Lower leg skin (tissue), 3 donors: ENCODE measurements around the gene TMEM184C.

Experiments
- POLR2A ChIP-seq, 2 donors: fragments of 450-650 bp; IDR thresholded peaks; one replicate each; pipeline ENCODE4 v1.6.1; 2016 to 2017; ENCODE audit warnings: antibody characterized with exemption in 2 of 2, mild to moderate bottlenecking in 1 of 2, moderate library complexity in 1 of 2
- TF ChIP-seq, protein P1 (sequence below), 3 donors: fragments of 450-650 bp; IDR thresholded peaks; one replicate each; pipeline ENCODE4 v1.5.1; 2016; ENCODE audit warnings: antibody characterized with exemption in 3 of 3, mild to moderate bottlenecking in 3 of 3, moderate library complexity in 2 of 3

DNA sequence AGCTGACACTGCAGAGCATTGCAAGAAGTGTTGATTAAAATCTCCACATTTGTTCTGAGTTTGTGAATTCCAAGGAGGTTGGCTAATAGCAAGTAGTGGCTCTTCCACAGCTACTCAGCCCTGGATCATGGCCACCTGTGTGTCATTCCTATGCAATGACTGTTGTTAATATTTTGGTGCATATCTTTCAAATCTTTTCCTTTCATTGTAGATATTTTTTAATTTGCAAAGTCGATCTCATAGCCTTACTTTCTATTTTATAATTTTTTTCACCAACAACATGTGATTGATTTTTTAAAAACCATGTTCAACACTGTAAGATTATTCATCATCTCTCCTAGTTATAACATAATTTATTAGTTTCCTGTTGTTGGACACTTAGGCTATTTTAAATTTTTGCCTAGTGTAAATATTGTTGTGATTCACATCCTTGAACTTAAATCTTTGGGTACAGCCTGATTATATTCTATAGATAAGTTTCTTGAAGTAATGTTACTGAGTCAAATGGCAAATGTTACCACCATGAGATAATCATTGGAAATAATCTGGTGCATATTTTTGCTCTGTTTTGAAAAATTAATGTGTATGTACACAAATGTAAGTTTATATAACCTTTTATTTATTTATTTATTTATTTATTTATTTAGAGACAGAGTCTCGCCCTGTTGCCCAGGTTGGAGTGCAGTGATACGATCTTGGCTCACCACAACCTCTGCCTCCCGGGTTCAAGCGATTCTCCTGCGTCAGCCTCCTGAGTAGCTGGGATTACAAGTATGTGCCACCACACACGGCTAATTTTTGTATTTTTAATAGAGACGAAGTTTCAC lies 97.6 kb downstream of the TMEM184C start:
- TF ChIP-seq, protein P1, sequence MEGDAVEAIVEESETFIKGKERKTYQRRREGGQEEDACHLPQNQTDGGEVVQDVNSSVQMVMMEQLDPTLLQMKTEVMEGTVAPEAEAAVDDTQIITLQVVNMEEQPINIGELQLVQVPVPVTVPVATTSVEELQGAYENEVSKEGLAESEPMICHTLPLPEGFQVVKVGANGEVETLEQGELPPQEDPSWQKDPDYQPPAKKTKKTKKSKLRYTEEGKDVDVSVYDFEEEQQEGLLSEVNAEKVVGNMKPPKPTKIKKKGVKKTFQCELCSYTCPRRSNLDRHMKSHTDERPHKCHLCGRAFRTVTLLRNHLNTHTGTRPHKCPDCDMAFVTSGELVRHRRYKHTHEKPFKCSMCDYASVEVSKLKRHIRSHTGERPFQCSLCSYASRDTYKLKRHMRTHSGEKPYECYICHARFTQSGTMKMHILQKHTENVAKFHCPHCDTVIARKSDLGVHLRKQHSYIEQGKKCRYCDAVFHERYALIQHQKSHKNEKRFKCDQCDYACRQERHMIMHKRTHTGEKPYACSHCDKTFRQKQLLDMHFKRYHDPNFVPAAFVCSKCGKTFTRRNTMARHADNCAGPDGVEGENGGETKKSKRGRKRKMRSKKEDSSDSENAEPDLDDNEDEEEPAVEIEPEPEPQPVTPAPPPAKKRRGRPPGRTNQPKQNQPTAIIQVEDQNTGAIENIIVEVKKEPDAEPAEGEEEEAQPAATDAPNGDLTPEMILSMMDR (IDR thresholded peaks at IDR 0.05) = no peak
- no peak for TF ChIP-seq POLR2A (IDR thresholded peaks at IDR 0.05)
